ENCODE results near the gene OR10H1.
"Not testable (repeated sequence)": the region's sequence is repeated elsewhere in the genome, so short reads cannot be mapped to it uniquely, and the experiment has no call there.

Gene OR10H1

DNA sequence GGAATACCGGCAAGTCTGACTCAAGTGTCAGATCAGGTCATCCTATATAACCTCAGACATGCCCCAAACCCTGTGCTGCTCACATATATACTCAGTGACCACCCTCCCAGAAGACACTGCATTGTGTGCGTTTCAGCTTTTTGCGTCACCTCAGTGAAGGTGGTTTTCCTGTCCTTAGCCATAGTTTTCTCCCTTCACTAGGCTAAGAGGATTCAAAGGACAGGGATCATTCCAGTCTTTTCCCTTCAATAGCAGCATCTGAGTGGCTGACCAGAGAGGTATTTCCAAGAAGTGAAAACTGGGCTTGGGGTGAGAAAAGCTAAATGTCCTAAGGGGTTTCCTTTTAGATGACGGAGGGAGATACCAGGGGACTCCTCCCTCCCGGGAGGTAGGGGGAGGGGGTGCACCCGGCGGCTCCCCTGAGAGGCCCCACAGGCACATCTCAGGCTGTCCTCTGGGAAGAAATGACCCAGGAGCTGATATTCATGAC is 12.7 kb upstream of the OR10H1 start:
- DNase-seq, result no peak

DNA sequence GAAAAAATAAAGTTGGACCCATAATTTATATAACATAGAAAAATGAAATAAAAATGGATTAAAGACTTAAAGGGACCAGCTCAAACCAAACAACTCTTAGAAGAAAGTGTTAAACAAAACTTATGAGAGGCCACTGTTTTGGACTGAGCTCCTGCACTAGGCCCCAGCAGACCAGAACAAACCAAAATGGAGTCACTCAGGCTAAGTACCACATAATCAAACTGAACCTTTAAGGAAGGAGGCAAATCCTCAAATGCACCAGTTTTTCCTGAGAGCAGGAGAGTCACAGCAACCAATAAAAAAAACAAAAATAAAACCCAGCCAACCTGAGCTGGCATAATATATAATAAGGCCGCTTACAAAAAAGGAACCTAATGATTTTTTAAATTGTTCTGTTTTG is 10.3 kb upstream of the OR10H1 start:
- no peak for DNase-seq

DNA sequence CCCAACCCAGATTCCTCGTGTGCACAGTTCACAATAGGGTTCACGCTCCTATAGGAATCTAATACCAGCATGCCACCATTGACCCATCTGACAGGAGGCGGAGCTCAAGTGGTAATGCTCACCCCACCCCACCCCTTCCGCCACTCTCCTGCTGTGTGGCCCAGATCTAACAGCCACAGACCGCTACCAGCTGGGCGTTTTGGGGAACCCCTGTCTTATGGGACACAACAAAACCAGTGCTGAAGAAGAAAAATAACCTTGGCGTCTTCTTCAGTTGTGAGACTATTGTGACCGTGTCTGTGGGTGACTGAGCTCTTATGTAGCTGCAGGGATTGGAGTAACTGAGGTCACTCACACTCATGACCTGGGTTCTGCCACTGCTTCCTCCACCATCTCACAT is 5.2 kb upstream of the OR10H1 start:
- no peak for DNase-seq

DNA sequence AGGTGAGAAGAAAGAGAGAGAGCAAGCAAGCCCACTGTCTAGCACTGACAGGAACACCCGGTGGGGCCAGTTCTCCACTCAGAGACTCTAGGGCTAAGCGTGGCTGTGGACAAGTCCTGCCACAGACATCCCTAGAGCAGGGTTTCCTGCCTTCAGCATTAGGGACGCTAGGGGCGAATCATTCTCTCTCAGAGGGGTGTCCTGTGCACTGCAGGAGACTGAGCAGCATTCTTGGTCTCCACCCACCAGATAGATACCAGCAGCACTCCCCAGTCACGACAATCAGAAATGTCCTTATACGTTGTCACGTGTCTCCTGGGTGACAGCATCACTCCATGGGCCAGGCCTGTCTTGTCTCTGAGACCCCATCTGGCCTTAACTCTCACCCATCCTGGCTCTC is 1.5 kb downstream of the OR10H1 start:
- no peak for DNase-seq

DNA sequence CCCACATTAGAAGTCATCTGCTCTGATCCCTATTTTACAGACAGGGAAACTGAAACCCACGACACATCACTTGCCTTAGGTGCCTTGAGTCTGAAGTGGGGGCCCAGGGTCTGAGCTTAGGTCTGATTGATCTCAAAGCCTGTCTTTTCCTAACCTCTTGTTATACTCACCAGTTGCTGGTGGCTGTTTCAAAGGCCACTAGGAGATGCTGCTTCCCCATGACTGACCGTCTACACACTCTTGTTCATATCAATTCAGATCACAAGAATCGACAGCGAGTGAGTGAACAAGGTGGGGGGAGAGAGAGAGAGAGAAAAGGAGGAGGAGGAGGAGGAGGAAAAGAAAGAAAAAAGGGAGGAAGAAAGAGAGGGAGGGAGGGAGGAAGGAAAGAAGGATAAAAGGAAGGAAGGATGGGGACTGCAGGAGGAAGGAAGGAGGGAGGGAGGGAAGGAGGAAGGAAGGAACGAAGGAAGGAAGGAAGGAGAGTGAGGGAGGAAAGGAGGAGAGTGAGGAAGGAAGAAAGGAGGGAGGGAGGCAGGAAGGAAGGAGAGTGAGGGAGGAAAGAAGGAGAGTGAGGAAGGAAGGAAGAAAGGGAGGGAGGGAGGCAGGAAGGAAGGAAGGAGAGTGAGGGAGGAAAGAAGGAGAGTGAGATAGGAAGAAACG is 3.3 kb downstream of the OR10H1 start:
- DNase-seq, result no peak

DNA sequence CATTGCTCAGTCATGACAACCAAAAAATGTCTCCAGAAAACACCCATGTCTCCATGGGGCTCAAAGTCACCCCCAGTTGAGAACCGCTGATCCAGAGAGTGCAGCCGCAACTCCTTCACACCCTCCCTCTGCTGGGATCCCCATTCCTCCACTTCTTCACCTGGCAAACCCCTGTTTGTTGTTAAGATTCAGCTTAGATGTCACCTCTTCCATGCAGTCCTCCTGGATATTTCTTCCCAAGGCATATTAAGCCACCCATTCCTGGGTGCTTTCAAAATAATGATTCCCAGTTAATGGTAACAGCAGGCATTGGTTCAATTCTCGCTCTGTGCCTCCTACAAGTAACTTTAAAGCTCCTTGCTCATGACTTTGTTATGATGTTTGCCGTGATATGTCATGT is 4.0 kb downstream of the OR10H1 start:
- no peak for DNase-seq

DNA sequence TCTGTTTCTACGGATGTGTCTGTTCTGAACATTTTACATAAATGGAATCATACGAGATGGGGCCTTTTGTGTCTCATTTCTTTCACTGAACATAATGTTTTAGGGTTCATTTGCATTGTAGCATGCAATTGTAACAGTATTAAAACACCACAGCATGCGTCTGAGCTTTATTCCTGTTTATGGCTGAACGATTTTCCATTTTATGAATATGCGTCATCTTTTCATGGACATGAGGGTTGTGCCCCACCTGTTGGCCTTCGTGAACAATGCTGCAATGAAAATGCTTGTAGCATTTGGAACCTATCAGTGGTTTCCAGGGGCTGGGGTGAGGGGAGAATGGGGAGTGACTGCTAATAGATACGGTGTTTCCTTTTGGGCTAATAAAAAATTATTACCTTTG is 5.1 kb downstream of the OR10H1 start:
- DNase-seq, result no peak

DNA sequence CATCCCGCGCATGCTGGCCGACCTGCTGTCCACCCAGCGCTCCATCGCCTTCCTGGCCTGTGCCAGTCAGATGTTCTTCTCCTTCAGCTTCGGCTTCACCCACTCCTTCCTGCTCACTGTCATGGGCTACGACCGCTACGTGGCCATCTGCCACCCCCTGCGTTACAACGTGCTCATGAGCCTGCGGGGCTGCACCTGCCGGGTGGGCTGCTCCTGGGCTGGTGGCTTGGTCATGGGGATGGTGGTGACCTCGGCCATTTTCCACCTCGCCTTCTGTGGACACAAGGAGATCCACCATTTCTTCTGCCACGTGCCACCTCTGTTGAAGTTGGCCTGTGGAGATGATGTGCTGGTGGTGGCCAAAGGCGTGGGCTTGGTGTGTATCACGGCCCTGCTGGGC is 21.2 kb downstream of the OR10H1 start:
- not testable (repeated sequence) for DNase-seq

DNA sequence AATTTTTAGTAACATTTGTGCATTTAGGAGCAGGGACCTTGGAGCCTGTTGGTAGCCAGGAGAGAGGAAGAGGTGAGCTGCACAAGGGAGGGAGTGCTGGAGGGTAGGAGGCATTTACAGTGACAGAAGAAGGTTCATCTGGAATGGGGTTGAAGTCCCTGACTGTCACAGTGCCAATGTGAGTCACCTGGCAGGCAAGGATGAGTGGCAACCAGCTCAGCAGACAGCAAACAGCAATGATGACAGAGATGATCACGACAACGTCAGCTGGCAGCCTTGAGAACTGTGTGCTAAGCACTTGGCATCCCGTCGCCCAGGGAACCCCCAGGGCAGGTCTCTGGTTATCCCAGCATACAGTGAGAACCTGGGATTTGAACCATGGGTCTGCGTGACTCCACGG is 25.4 kb downstream of the OR10H1 start:
- no peak for DNase-seq

DNA sequence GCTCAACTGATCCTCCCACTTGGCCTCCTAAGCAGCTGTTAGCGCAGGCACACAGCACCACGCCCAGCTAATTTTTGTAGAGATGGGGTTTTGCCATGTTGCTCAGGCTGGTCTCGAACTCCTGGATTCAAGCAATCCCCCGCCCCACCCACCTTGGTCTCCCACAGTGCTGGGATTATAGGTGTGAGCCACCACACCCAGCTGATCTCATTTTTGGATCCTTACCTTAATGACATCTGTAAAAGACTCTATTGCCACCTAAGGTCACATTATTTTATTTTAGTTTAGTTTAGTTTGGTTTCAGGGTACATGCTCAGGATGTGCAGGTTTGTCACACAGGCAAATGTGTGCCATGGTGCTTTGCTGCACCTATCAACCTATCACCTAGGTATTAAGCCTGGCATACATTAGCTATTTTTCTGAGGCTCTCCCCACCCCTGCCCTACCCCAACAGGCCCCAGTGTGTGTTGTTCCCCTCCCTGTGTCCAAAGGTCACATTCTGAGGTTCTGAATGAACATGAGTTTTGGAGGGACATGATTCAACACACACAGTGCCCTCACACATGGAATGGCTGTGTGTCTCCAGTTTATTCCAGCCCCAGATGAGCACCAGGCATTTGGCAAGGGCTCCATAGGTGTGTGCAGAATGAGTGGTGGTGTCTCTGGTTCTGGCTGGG is 26.7 kb downstream of the OR10H1 start:
- DNase-seq, result no peak

DNA sequence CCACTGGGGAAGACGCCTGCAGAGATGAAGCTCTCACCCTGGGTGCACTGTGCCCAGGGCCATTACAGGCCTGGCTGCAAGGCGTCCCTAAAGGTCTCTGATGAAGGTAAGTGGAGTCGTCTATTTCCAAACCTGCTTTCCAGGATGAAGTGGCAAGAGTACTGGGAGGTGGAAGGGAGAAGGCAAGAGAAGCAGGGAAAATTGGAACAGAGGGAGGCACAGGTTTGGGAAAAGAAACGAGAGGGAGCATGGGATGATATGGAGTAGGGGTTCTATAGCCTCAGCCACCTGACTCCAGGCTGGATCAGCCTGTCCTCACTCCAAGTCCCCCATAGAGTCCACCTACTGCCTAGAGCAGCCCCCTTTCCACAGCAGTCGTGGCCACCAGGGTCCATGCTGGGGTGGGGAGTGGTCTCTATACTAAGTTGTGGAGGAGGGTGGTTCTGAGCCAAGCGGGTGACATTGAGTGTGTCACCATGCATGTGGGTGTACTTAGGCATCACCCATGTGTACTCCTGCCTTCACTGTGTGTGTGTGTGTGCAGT is 27.8 kb downstream of the OR10H1 start, which contains the start of gene OR10H5:
Gene OR10H5, plus strand, starts transcription at position 51 of the 545 bp plus-strand sequence. CDS start 6,388 bp downstream, outside the sequence.
- no peak for DNase-seq

DNA sequence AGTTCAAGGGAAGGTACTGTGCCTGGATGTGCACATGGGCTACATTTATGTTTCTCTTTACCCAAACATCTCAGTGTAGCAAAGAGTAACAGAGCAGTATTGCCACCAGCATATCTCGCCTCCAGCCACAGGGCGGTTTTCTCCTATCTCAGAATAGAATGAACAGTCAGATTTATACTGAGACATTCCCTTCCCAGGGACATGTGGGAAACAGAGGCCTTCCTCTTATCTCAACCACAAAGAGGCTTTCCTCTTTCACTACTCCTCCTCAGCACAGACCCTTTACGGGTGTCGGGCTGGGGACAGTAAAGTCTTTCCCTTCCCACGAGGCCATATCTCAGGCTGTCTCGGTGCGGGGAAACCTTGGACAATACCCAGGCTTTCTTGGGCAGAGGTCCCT is 32.6 kb downstream of the OR10H1 start:
- DNase-seq, result not testable (repeated sequence)

DNA sequence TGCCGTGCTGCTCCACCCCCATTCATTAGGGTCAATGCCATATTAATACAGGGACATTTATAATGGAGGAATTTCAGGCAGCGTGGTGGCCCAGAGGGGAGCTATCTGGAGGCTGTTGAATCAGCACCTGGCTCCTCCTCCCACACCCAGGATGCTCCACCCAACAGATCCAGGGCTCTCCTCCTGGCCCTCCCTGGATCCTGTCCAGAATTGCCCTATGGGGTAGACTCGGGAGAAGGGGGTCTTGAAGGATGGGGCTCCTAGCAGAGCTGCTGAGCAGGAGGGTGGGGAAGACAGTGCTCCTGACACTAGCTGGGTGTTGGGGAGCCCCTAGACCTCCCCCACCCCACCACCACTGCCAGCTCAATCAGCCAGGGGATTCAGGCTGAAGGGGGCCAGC is 33.3 kb downstream of the OR10H1 start:
- DNase-seq, result no peak

DNA sequence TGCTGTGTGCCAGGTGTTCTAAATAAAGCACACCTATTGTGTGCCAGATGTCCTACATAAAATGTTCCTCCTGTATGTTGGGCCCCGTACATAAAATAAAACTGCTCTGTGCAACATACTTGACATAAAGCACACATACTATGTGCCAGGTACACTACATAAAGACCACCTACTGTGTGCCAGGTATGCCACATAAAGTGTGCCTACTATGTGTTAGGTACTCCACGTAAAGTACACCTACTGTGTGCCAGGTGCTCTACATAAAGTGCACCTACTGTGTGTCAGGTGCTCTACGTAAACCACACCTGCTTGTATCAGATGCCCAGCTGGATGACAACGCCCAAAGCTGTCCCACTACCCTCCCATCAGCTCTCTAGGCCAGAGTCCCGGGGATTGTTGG is 33.8 kb downstream of the OR10H1 start:
- DNase-seq, result no peak

DNA sequence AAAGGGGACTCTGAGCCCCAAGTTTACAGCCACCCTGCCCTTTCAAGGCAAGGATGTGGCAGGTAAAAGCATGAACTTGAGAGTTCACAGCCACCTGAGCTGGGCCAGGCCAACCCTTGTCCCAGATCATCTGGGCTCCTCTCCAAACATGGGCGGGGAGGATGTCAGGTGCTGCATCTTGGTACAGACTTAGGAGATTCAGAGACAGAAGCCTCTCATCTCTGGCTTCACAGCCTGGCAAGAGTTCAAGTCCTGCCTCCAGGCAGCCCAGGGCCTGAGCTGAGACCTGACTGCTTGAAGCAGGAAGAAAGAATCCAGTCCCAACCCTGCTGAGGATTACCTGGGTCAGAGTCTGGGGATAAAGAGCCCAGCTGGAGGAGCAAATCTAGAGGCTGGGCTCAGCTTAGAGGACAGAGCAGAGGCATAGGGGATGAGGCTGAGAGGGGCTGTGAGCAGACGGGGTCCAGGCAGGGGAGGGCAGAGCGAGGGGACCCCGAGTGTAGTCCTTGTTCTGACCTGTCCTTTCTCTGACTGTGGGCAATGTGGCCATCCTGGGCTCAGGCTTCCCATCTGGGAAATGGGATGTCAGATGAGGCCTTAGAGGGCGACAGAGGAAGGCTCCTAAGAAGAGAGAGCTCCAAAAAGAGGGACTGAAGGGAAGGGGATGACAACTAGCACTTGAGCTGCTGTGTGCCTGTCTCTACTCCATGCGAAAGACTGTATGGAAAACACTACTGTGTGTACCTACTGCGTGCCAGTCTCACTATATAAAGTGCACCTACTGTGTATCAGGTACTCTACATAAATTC is 34.6 kb downstream of the OR10H1 start:
- no peak for DNase-seq

DNA sequence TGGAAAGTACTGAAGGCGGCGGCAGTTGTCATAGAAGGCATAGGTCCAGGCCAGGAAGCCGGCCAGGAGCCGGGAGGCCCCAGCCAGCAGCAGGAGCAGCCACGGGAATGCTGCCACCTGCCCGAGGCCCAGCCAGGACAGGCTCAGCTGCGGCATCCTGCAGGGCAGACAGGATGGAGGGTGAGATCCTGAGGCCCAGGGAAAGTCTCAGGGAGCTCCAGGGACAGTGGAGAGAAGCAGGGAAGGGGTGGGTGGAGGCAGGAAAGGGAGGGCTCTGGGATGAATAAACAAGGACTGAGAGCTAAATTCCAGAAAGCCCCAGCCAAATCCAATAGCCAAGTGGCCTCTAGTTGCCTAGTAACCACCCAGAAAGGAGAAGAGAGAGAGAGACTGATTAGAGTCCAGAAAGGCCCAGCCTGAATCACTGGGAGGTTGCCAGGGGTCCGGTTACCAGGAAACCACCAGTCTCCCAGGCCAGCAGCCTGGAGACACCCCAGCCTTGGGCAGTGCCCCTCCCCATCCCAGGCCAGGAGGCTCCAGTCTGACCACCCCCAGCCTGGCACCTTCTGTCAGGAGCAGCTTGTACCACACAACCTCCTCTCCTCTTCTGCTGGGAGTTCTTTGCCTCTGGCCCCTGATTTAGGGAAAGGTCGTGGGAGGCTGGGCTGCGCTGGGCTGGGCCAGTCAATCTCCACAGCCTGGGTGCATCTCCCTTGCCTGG is 35.5 kb downstream of the OR10H1 start:
- DNase-seq, result no peak

DNA sequence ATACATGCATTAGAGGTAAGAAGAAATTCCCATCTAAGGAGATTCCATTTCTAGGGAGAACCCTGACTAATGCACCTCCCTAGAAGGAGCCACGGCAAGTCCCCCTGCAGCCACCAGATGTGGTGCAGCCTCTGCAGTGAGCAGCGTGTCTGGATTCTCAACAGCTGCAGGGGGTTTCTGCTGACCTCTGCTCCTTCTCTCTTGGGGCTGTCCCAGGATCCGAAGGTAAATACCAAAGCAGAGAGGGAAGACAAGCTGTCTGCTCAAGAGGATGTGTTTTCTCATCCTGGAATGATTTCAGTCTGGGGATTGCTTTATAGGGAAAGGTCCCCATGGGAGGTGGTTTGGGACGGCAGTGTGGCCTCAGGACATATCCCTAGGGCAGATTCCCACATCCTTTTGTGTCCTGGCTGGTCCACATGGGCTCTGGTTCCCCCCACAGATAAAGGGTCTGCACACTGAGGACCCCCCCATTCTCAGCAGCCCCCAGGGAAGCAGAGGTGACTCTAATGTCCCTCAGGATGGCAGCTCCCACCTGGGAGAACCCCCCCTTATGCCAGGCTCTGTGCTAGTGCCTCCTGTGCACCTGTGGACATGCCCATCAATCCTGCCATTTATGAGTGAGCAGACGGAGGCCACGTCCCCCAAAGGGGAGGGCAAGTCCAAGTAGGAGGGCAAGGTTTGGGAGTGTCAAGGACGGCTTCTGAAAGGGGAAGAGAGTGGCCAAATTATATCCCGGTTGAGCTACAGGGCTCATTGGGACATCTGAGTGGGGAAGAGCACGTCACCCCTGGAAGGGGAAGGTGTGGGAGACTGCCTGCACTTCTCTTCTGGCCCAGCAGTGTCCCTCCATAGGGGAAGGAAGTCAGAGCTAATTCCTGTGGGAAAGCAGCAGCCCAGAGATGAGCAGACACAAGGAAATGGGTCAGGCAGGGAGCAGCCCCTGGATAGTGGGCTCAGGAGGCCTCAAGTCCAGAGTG is 38.2 kb downstream of the OR10H1 start:
- DNase-seq, result no peak

DNA sequence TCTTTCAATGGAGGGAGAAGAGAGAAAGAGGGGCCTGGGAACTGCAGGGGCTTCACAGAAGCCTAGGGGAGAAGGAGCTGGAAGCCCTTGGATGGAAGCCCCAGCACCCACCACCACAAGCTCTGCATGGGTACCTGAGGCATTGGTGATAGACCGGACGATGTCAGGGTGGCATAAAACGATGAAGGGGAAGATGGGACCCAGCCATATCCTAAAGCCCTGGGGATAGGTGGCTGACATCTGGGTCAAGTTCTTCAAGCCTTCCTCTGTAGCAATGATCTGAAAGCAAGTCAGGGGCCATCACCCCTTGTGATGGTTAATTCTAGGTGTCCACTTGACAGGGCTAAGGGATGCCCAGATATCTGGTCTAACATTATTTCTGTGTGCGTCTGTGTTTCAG is 39.2 kb downstream of the OR10H1 start:
- DNase-seq, result no peak

DNA sequence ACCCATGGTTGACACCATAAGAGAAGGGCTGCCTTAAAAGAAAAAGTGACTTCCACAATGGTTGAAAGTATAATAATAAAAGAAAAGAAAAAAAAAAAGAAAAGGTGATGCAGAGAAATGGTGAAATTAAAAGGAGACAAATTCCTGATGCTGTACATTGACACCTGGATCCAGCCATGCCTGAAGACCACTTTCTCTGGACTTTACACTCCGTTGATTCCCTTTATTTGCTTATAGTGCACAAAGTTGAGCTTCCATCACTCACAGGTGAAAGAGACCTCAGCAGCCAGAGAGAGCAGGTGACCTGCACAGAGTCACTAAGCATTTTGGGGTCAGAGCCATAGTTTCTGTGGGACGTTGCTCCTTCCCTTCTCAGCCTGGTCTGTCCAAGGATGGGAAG is 40.2 kb downstream of the OR10H1 start:
- DNase-seq, result no peak

DNA sequence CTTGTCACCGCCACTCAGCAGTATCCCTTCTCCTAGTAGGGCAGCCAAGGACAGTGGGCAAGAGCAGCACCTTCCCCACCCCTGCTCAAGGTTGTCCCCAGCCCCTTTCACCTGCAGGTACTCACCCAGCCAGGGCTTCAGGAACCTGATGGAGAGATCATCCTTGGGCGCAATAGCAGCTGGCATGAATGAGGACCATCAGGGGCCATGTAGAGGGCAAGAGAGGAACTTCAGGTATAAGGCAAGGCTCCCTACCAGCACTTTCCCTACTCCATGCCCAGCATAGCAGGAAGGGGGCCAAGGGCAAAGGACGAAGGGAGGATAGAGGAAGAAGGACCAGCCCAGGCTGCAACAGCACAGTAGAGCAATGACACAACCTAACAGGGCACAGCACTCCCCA is 41.3 kb downstream of the OR10H1 start:
- not testable (repeated sequence) for DNase-seq

DNA sequence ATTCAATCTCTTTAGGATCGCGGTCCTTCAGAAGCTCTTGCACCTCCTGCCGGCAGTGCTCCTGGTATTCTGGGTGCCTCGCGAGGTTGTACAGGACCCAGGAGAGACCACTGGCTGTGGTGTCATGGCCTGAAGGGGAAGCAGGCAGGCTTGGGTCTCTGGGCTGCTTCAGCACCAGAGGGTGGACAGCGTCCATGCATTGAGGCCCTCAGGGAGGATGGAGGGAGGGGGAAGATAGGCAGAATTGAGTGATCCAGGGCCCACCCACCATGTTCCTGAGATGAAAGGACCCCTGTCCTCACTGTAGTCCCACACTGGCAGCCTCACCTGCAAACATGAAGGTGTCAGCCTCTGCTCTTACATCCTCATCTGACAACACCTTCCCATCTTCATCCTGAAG is 45.9 kb downstream of the OR10H1 start:
- DNase-seq, result no peak
